Fibroblast of villous mesenchyme (primary cell): ENCODE results near the gene PPP2R2C. TPM values are rescaled to one million over a fixed set of nuclear protein-coding genes. Genes with fewer than 3 reads are reported as not detected.

Source experiments
- DNase-seq: peaks from one replicate; pipeline ENCODE4 v3.0.0-alpha.2; 2010; ENCODE audit warnings: low read depth
- H3K4me3 ChIP-seq: 2 replicates; pipeline ENCODE4 v1.5.1; 2011; ENCODE audit warnings: low read depth, mild to moderate bottlenecking, low read length
- total RNA-seq: library from RNA; depleted of rRNA; stranded (reverse); fragments of >200 nt; gene quantifications from 2 replicates; pipeline ENCODE4 v1.2.3, GENCODE V29; 2012
- TF ChIP-seq, protein P1 (sequence below): IDR thresholded peaks from 2 replicates; pipeline ENCODE4 v1.5.1; 2012; ENCODE audit warnings: low read depth, mild to moderate bottlenecking, low read length; ENCODE audit not compliant: insufficient read depth

Gene PPP2R2C
- total RNA-seq, 1 donor = not detected

GRCh38 chr4:6450709-6451108 is 21.7 kb downstream of the PPP2R2C start:
- no peak for DNase-seq
- H3K4me3 ChIP-seq = no peak overlapping the region
- TF ChIP-seq, protein P1, sequence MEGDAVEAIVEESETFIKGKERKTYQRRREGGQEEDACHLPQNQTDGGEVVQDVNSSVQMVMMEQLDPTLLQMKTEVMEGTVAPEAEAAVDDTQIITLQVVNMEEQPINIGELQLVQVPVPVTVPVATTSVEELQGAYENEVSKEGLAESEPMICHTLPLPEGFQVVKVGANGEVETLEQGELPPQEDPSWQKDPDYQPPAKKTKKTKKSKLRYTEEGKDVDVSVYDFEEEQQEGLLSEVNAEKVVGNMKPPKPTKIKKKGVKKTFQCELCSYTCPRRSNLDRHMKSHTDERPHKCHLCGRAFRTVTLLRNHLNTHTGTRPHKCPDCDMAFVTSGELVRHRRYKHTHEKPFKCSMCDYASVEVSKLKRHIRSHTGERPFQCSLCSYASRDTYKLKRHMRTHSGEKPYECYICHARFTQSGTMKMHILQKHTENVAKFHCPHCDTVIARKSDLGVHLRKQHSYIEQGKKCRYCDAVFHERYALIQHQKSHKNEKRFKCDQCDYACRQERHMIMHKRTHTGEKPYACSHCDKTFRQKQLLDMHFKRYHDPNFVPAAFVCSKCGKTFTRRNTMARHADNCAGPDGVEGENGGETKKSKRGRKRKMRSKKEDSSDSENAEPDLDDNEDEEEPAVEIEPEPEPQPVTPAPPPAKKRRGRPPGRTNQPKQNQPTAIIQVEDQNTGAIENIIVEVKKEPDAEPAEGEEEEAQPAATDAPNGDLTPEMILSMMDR = no peak

GRCh38 chr4:6449746-6450369 is 22.6 kb downstream of the PPP2R2C start:
- TF ChIP-seq, protein P1 = no peak
- no peak for DNase-seq
- H3K4me3 ChIP-seq = no peak overlapping the region

DNA sequence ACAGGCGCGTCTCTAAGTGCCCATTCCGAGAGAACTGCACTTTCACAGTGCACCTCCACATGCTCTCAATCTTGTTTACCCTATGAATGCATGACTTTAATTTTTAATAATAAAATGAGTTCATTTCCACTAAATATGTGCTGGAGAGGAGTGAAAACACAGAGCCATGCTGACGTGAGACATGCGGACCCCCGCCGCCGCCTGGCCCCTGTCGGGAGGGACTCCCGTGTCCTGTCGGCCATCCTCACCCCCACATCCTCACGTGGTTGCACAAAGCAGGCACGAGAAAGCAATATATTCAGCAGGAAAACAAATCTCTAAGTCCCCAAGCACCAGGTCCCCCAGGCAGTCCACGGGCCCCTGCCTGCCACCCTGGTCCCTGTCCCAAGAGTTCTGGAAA is 23.1 kb downstream of the PPP2R2C start:
- no peak overlapping the region for H3K4me3 ChIP-seq
- TF ChIP-seq, protein P1 = no peak
- no peak for DNase-seq

DNA sequence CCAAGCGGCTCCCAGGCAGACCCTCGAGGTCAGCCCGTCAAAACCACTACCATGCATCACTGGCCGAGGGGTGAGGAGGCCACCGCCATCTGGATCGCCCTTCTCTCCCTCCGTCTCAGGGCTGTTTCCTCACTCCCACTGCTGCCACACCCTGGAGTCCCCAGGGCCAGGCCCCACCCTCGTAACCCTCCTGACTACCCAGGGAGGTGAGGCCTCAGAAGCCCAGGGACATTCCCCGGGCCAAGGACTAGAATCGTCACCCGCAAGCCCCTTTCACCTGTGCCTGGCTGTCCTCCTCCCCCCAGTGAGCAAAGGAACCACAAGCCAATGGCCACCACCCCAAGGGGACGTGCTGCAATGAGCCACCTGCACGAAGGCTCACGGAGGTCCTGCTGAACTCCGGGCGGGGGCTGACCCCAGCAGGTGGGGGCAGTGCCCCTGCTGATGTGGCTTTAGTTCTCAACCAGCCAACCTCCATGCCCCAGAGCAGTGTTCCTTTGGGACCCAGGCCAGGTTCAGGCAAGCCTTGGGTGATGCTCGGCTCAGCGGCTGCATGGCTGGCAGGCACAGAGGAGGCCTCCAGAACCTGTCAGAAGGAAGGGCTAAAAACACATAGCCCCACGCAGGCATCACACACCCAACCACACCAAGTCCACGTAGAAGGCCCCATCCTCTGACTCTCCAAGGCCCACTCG is 23.8 kb downstream of the PPP2R2C start:
- H3K4me3 ChIP-seq = no peak overlapping the region
- DNase-seq = no peak
- TF ChIP-seq, protein P1 = no peak

DNA sequence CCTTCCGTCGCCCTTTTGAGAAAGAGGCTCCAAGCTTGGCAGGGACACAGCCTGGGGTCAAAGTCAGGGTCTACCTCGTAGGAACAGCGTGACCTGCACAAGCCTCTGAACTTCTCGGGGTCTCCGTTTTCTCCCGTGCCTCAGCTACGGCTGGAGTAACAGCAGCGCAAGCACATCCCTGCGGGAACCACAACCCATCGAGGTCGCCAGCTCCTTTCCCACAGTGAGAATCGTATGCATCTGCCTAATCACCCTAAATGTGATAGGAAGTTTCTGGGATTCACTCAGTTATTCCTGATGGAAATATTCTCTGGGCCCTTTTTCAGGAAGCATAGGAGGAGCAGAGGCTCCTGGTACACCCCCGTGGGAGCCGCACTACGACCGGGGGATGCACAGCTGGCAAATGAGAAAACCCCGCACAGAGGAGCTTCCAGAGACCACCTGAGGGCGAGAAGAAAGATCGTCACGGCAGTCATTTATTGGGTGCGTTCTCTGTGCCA is 24.7 kb downstream of the PPP2R2C start:
- H3K4me3 ChIP-seq = no peak overlapping the region
- no peak for DNase-seq
- TF ChIP-seq, protein P1 = no peak

DNA sequence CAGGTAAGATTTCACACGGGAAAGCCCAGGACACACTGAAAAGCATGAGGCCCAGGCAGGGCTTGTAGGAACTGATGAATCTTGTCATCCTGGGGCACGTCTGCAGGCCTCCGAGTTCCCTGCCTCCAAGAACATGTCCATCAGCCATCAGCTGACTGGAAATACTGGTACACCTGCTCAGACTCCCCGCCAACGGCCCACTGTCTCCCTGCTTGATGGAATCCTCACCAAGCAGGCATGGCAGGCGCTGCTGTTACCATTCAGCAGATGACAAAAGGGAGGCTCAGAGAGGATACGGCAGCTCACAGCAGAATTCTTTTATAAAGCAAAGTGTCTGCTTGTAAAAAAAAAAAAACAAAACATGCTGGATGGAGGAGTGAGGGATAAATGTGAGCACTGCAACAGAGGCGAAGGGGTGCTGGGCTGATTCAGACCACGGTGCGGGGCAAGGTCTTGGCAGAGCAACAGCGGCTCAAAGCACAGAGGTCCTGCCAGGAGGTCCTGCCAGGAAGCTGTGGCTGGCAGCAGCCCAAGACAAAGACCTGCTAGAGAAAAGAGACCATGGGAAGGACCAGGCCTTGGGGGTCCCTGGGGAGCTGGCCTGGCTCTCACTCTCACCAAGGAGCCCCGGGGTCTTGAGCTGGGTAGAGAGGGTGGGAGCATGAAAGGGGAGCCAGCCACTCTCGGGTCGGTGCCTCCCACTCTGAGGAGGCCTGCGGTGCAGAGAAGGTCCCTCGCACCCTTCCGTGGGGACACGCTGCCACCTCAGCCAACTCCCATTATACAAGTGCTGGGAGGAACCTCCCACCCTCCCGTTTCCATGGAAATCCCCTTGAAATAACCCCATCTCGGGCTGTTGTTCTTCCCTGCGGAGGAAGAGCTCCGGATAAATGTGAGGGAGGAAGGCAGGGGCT is 25.6 kb downstream of the PPP2R2C start:
- DNase-seq = no peak
- TF ChIP-seq, protein P1 = no peak
- no peak overlapping the region for H3K4me3 ChIP-seq
